Esophagus muscularis mucosa (tissue), 3 donors: ENCODE data around the gene SLC17A7.

ENCODE experiments used
- CTCF ChIP-seq, 3 experiments: fragments of 200-600 bp in 2 of 3; fragments of 450-650 bp in 1 of 3; sonication (generic) in 2 of 3; IDR thresholded peaks; one replicate each; pipeline ENCODE4 v1.5.1; 2017 to 2019; ENCODE audit warnings: antibody characterized with exemption in 3 of 3, mild to moderate bottlenecking in 2 of 3, moderate library complexity in 1 of 3
- POLR2A ChIP-seq: fragments of 450-650 bp; IDR thresholded peaks from one replicate; pipeline ENCODE4 v1.6.1; 2017; ENCODE audit warnings: antibody characterized with exemption, moderate library complexity, mild to moderate bottlenecking, low read depth
- POLR2AphosphoS5 ChIP-seq, 2 donors: sonication (generic); formaldehyde crosslinking; IDR thresholded peaks; one replicate each; pipeline ENCODE4 v1.6.1; 2017; ENCODE audit warnings: antibody characterized with exemption in 2 of 2

DNA sequence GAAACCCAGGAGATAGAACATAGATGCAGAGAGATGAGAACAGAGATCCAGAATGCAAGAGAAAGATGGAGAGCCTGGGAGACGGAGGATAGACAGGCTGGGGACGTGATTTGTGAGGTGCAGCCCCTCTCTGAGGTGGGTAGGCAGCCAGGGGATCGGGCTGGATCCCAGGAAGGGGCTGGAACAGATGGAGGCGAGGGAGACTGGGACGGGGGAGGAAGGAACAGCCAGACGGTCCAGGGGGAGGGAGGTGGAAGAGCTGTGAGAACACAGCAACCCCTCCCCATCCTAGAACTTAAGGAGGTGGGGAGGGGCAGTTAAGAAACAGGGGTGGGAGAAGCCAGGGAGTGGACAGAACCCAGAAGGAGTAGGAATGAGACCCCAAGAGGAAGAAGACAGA is 3.1 kb downstream of the SLC17A7 start:
- TF ChIP-seq POLR2AphosphoS5 (IDR thresholded peaks at IDR 0.05) (no peak), CTCF (IDR thresholded peaks at IDR 0.05) (no peak), POLR2A (no peak)
